GM23338 (cell line): ENCODE results near the gene RABIF. TPM values are rescaled to one million over a fixed set of nuclear protein-coding genes. Genes with fewer than 3 reads are reported as not detected.

Experiments used
- ATAC-seq: fragments of 200-7000 bp; cut with Tn5 transposase; 3 replicates; pipeline ENCODE4 v1.9.1; 2020
- DNase-seq: peaks from one replicate; pipeline ENCODE4 v3.0.0-alpha.2; 2015; ENCODE audit warnings: low spot score
- H2AFZ ChIP-seq: fragments of 200-600 bp; sonication (generic); 2 replicates; pipeline ENCODE4 v1.8.0; 2016; ENCODE audit warnings: antibody characterized with exemption, mild to moderate bottlenecking, moderate library complexity
- H3F3A ChIP-seq: fragments of 200-600 bp; sonication (generic); replicated peaks from 2 replicates; pipeline ENCODE4 v1.8.0; 2017; ENCODE audit warnings: antibody characterized with exemption, mixed run types, low read depth
- H3K27ac ChIP-seq: fragments of 200-600 bp; sonication (generic); 2 replicates; pipeline ENCODE4 v1.6.1; 2016; ENCODE audit warnings: low read depth
- H3K27me3 ChIP-seq: fragments of 200-600 bp; sonication (generic); 2 replicates; pipeline ENCODE4 v1.8.0; 2016; ENCODE audit warnings: mild to moderate bottlenecking, mixed run types, moderate library complexity; ENCODE audit not compliant: insufficient read depth
- H3K36me3 ChIP-seq: fragments of 200-600 bp; sonication (generic); 2 replicates; pipeline ENCODE4 v1.8.0; 2016; ENCODE audit warnings: mild to moderate bottlenecking; ENCODE audit not compliant: insufficient read depth
- H3K4me1 ChIP-seq: fragments of 200-600 bp; sonication (generic); 2 replicates; pipeline ENCODE4 v1.8.0; 2016; ENCODE audit warnings: mild to moderate bottlenecking, moderate library complexity; ENCODE audit not compliant: insufficient read depth
- H3K4me2 ChIP-seq: fragments of 200-600 bp; sonication (generic); 2 replicates; pipeline ENCODE4 v1.7.1; 2017; ENCODE audit warnings: mixed run types
- H3K4me3 ChIP-seq: fragments of 200-600 bp; sonication (generic); 2 replicates; pipeline ENCODE4 v1.6.1; 2016; ENCODE audit warnings: mixed run types
- H3K79me2 ChIP-seq: fragments of 200-600 bp; sonication (generic); replicated peaks from 2 replicates; pipeline ENCODE4 v1.8.0; 2017; ENCODE audit warnings: mild to moderate bottlenecking; ENCODE audit not compliant: insufficient read depth
- H3K9me2 ChIP-seq: fragments of 200-600 bp; sonication (generic); 2 replicates; pipeline ENCODE4 v1.8.0; 2017; ENCODE audit not compliant: insufficient read depth
- H4K20me1 ChIP-seq: fragments of 200-600 bp; sonication (generic); replicated peaks from 2 replicates; pipeline ENCODE4 v1.8.0; 2017; ENCODE audit warnings: mild to moderate bottlenecking; ENCODE audit not compliant: insufficient read depth
- H3K27ac Mint-ChIP-seq: 2 replicates; pipeline ENCODE4 v1.8.0; 2020; ENCODE audit warnings: inconsistent platforms, mild to moderate bottlenecking, moderate library complexity, mixed read lengths
- H3K27me3 Mint-ChIP-seq: 3 replicates; pipeline ENCODE4 v1.8.0; 2022; ENCODE audit warnings: low read depth, mild to moderate bottlenecking, moderate library complexity, mixed read lengths, inconsistent platforms; ENCODE audit not compliant: insufficient read depth, poor library complexity
- H3K36me3 Mint-ChIP-seq: 3 replicates; pipeline ENCODE4 v1.8.0; 2021; ENCODE audit warnings: low read depth, mild to moderate bottlenecking, inconsistent platforms, moderate library complexity, mixed read lengths
- H3K4me1 Mint-ChIP-seq: 3 replicates; pipeline ENCODE4 v1.8.0; 2020; ENCODE audit warnings: mild to moderate bottlenecking, inconsistent platforms, mixed read lengths
- H3K4me3 Mint-ChIP-seq: 3 replicates; pipeline ENCODE4 v1.8.0; 2021; ENCODE audit warnings: moderate library complexity, mild to moderate bottlenecking, inconsistent platforms, mixed read lengths
- H3K9me3 Mint-ChIP-seq: 3 replicates; pipeline ENCODE4 v1.8.0; 2020; ENCODE audit warnings: moderate library complexity, mild to moderate bottlenecking, inconsistent platforms, mixed read lengths
- ETS1 ChIP-seq: IDR thresholded peaks from 2 replicates; pipeline ENCODE4 v1.6.1; 2016; ENCODE audit warnings: antibody characterized with exemption
- EZH2 ChIP-seq: fragments of 200-600 bp; sonication (generic); IDR thresholded peaks from one replicate; pipeline ENCODE4 v1.8.0; 2017; ENCODE audit warnings: antibody characterized with exemption, mild to moderate bottlenecking, low read depth; ENCODE audit not compliant: unreplicated experiment
- EZH2phosphoT487 ChIP-seq: fragments of 200-600 bp; sonication (generic); IDR thresholded peaks from one replicate; pipeline ENCODE4 v1.8.1; 2018; ENCODE audit warnings: antibody characterized with exemption; ENCODE audit not compliant: unreplicated experiment
- JUNB ChIP-seq: IDR thresholded peaks from one replicate; pipeline ENCODE4 v1.6.1; 2016; ENCODE audit warnings: antibody characterized with exemption; ENCODE audit not compliant: unreplicated experiment
- POLR2AphosphoS5 ChIP-seq: IDR thresholded peaks from 2 replicates; pipeline ENCODE4 v1.6.1; 2016; ENCODE audit warnings: antibody characterized with exemption, low read depth
- REST ChIP-seq: IDR thresholded peaks from one replicate; pipeline ENCODE4 v1.6.1; 2018; ENCODE audit warnings: antibody characterized with exemption; ENCODE audit not compliant: unreplicated experiment
- STAT1 ChIP-seq: IDR thresholded peaks from one replicate; pipeline ENCODE4 v1.6.1; 2016; ENCODE audit warnings: antibody characterized with exemption; ENCODE audit not compliant: unreplicated experiment
- ZNF114 ChIP-seq: fragments of 250-450 bp; sonication (Bioruptor Pico); IDR thresholded peaks from 2 replicates; pipeline ENCODE4 v1.5.0; 2020; ENCODE audit warnings: mild to moderate bottlenecking, moderate library complexity
- ZNF331 ChIP-seq: fragments of 250-450 bp; sonication (Bioruptor Pico); IDR thresholded peaks from 2 replicates; pipeline ENCODE4 v1.5.0; 2020; ENCODE audit warnings: low read depth, mild to moderate bottlenecking, moderate library complexity
- polyA plus RNA-seq: library from polyadenylated mRNA; unstranded; fragments of >200 nt; fragmentation: Nextera tagmentation; extraction: Ambion mirVana; gene quantifications from 2 replicates; pipeline ENCODE4 v1.2.1, GENCODE V29; 2016
- total RNA-seq: library from RNA; depleted of rRNA; stranded (reverse); fragments of >200 nt; shearing (Covaris generic); gene quantifications from 2 replicates; pipeline ENCODE4 v1.2.3, GENCODE V29; 2014

Gene RABIF
- total and polyA plus RNA-seq, 2 experiments from 2014 or later: 4.9 to 7.6 TPM

- no peak for TF ChIP-seq REST
- no peak for TF ChIP-seq ZNF114 (CRISPR knock-in tag)
- no peak for TF ChIP-seq POLR2AphosphoS5
- TF ChIP-seq JUNB: no peak
- TF ChIP-seq STAT1: no peak
- no peak for TF ChIP-seq EZH2
- no peak for TF ChIP-seq ETS1
Observed at GRCh38 chr1:202856014-202856413, 32.9 kb downstream of the RABIF start (continued).

- peaks cover 54% of the 10 kb centered on the region for H3K36me3 Mint-ChIP-seq
- ATAC-seq (no peak), DNase-seq (no peak)
- peaks cover 2% of the 10 kb centered on the region for H3K27me3 Mint-ChIP-seq
- peaks cover 4% of the 10 kb centered on the region; the same call in 2 of the 3 replicates for H3K4me1 Mint-ChIP-seq
- Histone ChIP-seq H3K79me2 (peaks cover 20% of the 10 kb centered on the region), H3K4me2 (no peak overlapping the region), H3K27me3 (no peaks in the 10 kb centered on the region), H3K4me3 (no peak overlapping the region), H2AFZ (no peak overlapping the region), H3K4me1 (peaks cover 3% of the 10 kb centered on the region; the same call in 1 of the 2 replicates), H3K9me2 (no peaks in the 10 kb centered on the region), H3K36me3 (peaks cover 15% of the 10 kb centered on the region; the same call in 1 of the 2 replicates), H4K20me1 (peaks cover 9% of the 10 kb centered on the region), H3F3A (peaks cover 4% of the 10 kb centered on the region; the same call in 1 of the 2 replicates), H3K27ac (no peak overlapping the region)
- no peak overlapping the region for H3K27ac Mint-ChIP-seq
- H3K4me3 Mint-ChIP-seq: no peak overlapping the region
- no peaks in the 10 kb centered on the region for H3K9me3 Mint-ChIP-seq
- TF ChIP-seq JUNB (no peak), ETS1 (no peak), EZH2phosphoT487 (no peak), REST (no peak), ZNF331 (no peak)
Observed at GRCh38 chr1:202854787-202855186, 34.2 kb downstream of the RABIF start.
